GM21423 (cell line): Measurements from ENCODE around the gene KCTD21.
A peak's percentile ranks its signal among the peaks of the same experiment; 100 is the strongest.
"Not testable (repeated sequence)": the region's sequence is repeated elsewhere in the genome, so short reads cannot be mapped to it uniquely, and the experiment has no call there.

Source experiments
- ATAC-seq: cut with Tn5 transposase; IDR thresholded peaks from one replicate; pipeline ENCODE4 v1.9.1; 2021; ENCODE audit warnings: mild to moderate bottlenecking, moderate library complexity; ENCODE audit not compliant: unreplicated experiment

KCTD21 gene, protein sequence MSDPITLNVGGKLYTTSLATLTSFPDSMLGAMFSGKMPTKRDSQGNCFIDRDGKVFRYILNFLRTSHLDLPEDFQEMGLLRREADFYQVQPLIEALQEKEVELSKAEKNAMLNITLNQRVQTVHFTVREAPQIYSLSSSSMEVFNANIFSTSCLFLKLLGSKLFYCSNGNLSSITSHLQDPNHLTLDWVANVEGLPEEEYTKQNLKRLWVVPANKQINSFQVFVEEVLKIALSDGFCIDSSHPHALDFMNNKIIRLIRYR

DNA sequence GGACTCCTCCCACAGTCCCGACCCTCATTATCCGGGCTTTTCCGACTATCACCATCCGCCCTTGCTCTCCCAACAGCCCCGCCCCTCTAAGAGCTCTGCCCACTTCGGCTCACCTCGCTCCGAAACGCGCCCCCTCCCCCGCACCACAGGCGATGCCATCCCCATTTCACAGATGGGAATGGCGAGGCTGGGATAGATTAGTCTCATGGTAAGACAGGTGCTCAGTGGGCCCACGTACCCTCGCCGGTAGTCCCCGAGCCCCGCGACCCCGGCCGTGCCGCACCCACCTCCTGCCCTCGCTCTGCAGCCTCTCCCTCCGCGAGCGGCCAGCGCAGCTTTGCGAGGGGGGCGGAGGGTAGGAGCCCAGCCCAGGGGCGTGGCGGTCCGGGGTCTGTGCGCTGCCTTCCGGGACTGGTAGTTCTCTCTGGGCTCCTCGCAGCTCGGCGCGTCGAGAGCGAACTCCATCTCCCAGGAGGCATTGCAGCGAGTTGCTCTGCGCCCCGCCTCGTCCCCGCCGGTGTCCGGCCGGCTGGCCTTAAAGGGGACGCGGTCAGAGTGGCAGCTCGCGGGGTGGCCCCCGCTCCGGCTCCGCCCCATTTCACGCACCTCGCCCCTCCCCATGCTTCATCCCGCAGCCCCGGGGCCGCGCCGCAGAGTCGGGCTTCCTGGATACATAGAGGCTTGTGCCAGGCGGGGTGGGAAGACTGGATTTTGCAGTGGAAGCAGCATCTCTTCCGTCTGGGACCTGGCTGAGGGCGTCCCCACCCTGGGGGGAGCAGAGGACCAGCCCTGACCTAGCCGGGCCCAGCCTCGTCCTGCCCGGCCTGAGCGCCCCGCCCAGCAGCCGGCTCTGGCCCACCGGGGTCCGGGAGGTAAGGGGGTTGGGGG lies at the start of gene KCTD21, which contains the start of gene USP35:
Gene KCTD21 (minus strand): TSS at position 341 of the 888 bp plus-strand sequence. CDS start 14,072 bp downstream, outside the sequence.
Gene USP35 (plus strand): TSS at position 634 of the 888 bp plus-strand sequence. CDS start 7,327 bp downstream, outside the sequence.
- ATAC-seq: peak; percentile 98

- no peak for ATAC-seq
Measured at GRCh38 chr11:78237293-78238046, 49.0 kb upstream of the KCTD21 start.

DNA sequence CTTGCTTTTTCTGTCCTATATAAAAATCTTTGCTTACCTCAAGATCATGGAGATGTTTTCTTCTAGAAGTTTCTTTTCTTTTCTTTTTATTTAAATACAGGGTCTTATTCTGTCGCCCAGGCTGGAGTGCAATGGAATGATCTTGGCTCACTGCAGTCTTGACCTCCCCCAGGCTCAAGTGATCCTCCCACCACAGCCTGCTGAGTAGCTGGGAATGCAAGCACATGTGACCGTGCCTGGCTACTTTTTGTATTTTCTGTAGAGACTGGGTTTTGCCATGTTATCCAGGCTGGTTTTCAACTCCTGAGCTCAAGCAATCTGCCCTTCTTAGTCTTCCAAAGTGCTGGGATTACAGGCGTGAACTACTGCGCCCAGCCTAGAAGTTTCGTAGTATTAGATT lies 45.6 kb upstream of the KCTD21 start:
- ATAC-seq: no peak

DNA sequence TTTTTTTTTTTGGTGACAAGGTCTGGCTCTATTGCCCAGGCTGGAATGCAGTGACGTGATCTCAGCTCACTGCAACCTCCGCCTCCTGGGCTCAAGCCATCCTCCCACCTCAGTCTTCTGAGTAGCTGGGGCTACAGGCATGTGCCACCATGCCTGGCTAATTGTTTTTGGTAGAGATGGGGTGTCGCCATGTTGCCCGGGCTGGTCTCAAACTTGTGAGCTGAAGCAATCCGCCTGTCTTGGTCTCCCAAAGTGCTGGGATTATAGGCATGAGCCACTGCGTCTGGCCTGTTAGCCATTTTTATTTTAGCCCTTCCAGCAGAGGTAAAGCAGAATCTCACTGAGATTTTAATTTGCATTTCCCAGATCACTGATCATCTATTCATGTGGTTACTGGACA lies 44.6 kb upstream of the KCTD21 start:
- ATAC-seq: not testable (repeated sequence)

- ATAC-seq: no peak
Measured at GRCh38 chr11:78231962-78232501, 43.6 kb upstream of the KCTD21 start.

DNA sequence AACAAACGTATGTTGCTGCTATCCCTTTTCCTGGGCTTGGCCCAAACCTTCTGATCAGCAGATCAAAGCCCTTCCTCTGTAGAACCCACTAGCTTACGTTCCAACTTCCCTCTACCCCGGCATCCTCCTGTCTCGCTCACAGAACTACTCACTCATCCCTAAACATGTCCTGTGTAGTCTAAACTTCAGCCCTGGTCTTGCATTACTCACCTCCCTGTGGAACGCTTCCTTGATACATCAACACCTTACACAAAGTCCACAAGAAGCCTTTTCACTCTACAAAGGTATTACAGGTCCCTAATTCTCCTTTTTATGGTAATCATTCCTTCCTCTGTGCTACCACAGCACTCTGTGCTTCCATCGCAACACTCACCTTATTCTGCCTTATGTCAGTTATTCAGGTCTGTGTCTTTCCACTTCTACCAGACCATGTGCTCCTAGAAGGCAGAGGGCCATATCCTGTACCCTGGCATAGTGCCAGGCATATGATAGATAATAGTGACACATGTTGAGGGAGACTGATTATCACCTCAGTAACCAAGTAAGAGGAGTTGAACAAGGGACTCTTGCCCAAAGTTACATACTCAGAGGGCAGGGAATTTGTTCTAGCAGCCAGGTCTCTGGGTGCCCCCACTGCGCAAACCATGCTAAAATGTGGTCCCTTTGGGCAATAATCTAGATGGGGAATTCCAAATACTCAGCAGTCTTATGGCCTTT lies 41.9 kb upstream of the KCTD21 start:
- ATAC-seq: no peak

- ATAC-seq: no peak
Measured at GRCh38 chr11:78229106-78229505, 40.7 kb upstream of the KCTD21 start.

- no peak for ATAC-seq
Measured at GRCh38 chr11:78228467-78228866, 40.0 kb upstream of the KCTD21 start.

DNA sequence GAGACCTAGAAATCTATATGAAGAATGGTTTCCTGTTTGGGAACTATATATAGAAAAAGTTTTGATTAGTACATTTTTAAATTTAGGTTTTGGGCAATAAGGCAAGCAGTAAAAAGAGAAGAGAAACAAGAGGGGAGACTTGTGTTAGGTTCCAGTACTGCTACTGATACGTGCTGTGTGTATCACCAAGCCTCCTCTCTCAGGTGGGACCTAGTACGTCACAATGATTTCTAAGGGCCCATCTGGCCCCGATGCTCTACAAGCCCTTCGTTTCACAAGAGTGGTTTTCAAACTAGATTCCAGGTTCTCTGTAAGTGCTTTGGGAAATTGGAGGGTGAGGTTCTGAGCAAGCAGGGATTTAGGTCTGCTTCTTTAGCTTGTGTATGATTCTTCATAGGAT lies 39.5 kb upstream of the KCTD21 start:
- no peak for ATAC-seq

DNA sequence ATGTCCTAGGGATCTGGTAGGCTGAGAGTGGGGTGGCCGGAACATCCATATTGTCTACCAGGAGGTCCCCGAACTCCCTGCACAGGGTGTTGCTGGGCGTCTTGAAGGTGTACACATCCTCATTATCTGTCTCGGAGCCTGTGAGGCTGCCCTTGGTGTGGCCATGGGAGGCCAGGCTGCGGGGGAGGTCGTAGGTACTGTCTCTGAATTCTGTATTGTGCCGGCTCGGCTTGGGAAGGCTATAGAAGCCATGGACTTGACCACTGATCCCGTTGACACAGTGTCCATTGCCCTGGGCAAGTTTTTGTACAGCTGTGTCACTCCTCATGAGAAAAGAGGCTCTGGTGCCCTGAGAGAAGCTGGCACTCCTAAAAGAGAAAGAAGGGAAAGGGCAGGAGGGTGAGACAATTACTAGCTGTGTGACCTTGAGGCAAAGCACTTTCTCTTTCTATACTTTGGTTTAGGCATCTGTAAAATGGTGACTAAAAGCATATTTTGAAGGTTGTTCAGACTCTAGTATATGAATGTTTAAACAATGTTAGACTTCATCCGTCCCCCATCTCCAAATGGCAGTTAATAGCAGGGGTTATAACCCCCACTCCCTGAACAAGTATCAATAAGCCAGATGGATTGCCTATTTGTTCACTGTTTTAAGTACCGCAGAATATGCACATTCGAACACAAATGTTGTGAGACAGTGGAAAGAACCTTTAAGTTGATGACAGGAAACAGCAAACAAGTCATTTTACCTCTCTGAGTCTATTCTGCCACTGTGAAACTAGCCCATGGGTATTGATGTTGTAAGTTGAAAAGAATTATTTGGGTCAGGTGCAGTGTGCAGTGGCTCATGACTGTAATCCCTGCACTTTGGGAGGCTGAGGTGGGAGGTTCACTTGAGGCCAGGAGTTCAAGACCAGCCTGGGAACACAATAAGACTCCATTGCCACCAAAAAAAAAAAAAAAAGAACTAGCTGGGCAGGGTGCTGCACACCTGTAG lies 38.6 kb upstream of the KCTD21 start:
- no peak for ATAC-seq

- ATAC-seq: no peak
Measured at GRCh38 chr11:78224906-78225420, 36.5 kb upstream of the KCTD21 start.

GRCh38 chr11:78224506-78224905 lies 36.1 kb upstream of the KCTD21 start:
- no peak for ATAC-seq

DNA sequence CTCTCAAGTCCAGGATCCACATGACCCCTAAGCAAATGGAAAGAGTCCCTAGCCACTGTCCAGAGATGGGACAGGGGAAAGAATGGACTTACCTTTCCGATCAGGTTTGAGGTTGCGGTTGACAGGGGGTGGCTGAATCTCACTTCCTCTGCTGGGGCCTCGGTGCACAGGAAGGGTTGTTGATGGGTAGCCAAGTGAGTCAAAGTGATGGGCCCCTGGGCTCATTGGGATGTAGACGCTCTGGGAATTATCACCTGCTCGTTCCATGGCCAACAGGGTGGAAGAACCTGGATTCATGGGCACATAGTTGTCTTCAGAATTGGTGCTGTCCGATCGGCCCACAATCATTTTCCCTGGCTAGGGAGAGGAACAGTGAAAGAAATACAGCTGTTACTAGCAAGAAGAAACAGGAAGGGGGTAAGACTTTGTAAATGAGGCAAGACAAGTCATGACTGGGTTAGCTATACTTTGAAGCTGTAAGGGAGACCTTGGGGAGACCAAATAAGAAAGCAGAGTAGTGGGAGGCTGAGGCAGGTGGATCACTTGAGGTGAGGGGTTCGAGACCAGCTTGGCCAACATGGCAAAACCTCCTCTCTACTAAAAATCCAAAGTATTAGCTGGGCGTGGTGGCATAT lies 35.0 kb upstream of the KCTD21 start:
- peak; percentile 78 for ATAC-seq

DNA sequence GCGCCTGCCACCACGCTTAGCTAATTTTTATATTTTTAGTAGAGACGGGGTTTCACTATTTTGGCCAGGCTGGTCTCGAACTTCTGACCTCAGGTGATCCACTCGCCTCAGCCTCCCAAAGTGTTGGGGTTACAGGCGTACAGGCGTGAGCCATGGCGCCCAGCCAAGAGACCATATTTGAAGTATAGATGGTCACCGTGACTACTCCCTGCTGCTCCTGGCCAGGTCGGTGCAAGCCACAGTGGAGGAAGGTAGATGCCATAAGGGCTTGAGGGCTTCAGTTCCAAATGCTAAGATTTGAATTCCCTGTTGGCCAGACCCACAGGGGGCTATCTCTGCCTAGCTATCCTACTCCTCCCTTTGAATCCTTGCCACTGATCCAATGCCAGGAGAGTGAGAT lies 34.3 kb upstream of the KCTD21 start:
- not testable (repeated sequence) for ATAC-seq

- no peak for ATAC-seq
Measured at GRCh38 chr11:78221396-78222315, 33.2 kb upstream of the KCTD21 start.

DNA sequence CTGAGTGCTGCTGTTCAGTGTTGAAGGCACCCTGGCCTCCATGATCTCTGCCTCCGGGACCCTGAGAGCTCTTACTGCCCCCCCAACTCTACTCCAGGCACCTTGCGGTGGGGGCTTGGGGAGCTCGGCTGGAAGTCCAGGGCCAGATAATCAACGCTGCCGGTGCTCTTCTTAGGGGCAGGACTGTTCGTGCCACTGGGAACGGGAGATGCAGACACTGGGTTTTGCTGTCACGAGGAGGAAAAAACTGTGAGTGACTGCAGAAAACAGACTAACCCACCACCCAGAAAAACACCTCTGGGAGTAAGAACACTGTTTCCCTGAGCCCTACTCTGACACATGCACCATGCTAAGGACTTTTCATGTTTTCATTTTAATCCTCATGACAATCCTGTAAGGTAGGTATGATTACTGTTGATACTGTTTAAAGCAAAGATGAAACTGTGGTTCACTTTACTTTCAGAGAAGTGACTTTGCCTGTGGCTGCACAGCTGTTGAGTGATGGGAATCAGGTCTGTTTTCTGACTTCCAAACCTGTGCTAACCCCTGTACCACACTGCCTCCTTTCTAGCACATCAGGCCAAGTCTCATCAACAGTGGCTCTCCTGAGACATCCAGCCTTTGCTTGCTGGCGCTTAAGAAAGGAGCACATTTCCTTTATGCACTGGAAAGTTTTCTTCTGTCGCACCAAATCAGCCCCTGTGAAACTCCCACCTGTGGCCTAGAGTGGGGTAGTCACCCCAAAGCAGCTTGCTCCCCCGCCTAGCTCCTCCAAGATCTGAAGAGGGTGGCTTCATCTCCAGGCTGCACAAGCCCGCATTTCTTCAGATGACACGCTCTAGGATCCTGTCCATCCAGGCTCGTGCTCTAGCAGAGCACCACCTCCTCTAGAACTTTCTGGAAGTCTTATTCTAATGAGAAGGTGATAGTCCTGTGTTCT lies 32.1 kb upstream of the KCTD21 start:
- ATAC-seq: no peak
